K562 (cell line): ENCODE results near the gene TTC39B.

Source experiments
- CREB1 ChIP-seq, 2 experiments: sonication (generic) in 1 of 2; formaldehyde crosslinking in 1 of 2; IDR thresholded peaks; 2 replicates each; pipeline versions ENCODE4 v1.6.1 to v1.8.0; 2012 to 2022; ENCODE audit warnings: inconsistent platforms in 1 of 2, mild to moderate bottlenecking in 1 of 2, missing genetic modification reagents in 1 of 2, moderate library complexity in 1 of 2
- CTBP1 ChIP-seq: fragments of 450-650 bp; IDR thresholded peaks from 2 replicates; pipeline ENCODE4 v1.6.1; 2016; ENCODE audit warnings: borderline replicate concordance
- DPF2 ChIP-seq: fragments of 450-650 bp; IDR thresholded peaks from 2 replicates; pipeline ENCODE4 v1.6.1; 2016
- FIP1L1 ChIP-seq: fragments of 200-400 bp; formaldehyde crosslinking; IDR thresholded peaks from 2 replicates; pipeline ENCODE4 v1.6.1; 2018; ENCODE audit warnings: mild to moderate bottlenecking, low read depth, low read length; ENCODE audit not compliant: poor library complexity, severe bottlenecking
- MCM5 ChIP-seq: fragments of 450-650 bp; IDR thresholded peaks from 2 replicates; pipeline ENCODE4 v1.6.1; 2016; ENCODE audit warnings: low read depth
- POLR2A ChIP-seq: fragments of 450-650 bp; conservative IDR thresholded peaks from 2 replicates; pipeline ENCODE4 v1.6.1; 2016
- RAD21 ChIP-seq, 2 experiments: fragments of 250-450 bp in 1 of 2; fragments of 450-650 bp in 1 of 2; sonication (Bioruptor Pico) in 1 of 2; formaldehyde crosslinking in 1 of 2; IDR thresholded peaks in 1 of 2; conservative IDR thresholded peaks in 1 of 2; 2 replicates each; pipeline versions ENCODE4 v1.4.0 to v1.8.0; 2020 to 2022; ENCODE audit warnings: mild to moderate bottlenecking in 2 of 2, moderate library complexity in 1 of 2
- ZC3H11A ChIP-seq: IDR thresholded peaks from 2 replicates; pipeline ENCODE4 v1.6.1; 2012; ENCODE audit warnings: low read depth, low read length, improper control_type of control experiment
- TF ChIP-seq, protein P1 (sequence below): fragments of 250-450 bp; sonication (Bioruptor Pico); IDR thresholded peaks from 2 replicates; pipeline ENCODE4 v1.4.0; 2020; ENCODE audit warnings: mild to moderate bottlenecking, moderate library complexity
- TF ChIP-seq, protein P2 (sequence below): fragments of 450-650 bp; formaldehyde crosslinking; IDR thresholded peaks from 2 replicates; pipeline ENCODE4 v1.4.0; 2022; ENCODE audit warnings: missing genetic modification characterization
- TF ChIP-seq, protein P3 (sequence below): sonication (generic); formaldehyde crosslinking; IDR thresholded peaks from 2 replicates; pipeline ENCODE4 v1.8.1; 2023; ENCODE audit warnings: mild to moderate bottlenecking, missing genetic modification reagents
- TF ChIP-seq, protein P4 (sequence below), 3 experiments: IDR thresholded peaks in 2 of 3; conservative IDR thresholded peaks in 1 of 3; 2 replicates each; pipeline ENCODE4 v1.5.1; 2011 to 2012; ENCODE audit warnings: low read length in 3 of 3, mild to moderate bottlenecking in 3 of 3, control low read depth in 2 of 3, improper control_type of control experiment in 1 of 3, inconsistent platforms in 1 of 3, low read depth in 1 of 3, mixed read lengths in 1 of 3, moderate library complexity in 1 of 3; ENCODE audit not compliant: insufficient read depth in 2 of 3
- TF ChIP-seq, protein P5 (sequence below), 2 experiments: IDR thresholded peaks; 2 replicates each; pipeline ENCODE4 v1.6.1; 2012; ENCODE audit warnings: improper control_type of control experiment in 2 of 2, low read depth in 2 of 2, low read length in 2 of 2, borderline replicate concordance in 1 of 2

DNA sequence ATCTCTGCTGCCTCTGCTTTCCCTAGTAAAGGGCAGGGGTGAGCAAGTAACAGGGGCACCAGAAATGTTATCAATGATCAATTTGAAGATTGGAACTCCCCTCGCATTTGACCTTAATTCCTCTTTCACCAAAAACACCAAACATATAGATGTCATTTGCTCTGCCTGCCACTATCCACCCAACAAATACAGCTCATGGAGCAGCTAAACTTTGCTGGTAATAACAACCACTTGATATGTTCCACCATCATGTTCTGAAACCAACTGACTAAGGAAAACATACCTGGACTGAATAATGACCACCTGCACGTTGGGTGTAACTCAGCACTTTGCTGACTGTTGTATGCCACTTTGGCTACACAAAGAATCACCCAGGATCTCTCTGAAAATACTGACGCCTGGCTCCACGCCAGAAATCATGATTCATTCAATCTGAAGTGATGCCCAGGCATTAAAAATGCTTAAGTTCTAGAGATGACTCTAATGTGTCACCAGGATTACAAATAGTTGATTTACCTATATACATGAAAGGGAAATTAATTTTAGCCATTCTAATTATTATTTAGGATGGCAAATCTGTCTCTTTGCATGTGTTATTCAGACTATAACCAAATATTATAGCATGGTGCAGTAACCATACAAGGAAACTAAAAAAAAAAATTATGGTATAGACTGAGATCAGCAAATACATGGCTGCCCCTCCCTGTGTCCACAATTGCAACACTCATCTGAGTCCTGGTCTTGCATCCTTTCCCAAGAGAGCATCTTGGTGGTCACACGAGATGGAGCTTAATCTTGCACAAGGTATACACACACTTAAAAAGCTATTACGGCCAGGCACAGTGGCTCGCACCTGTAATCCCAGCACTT, 43.1 kb upstream of the TTC39B start:
- TF ChIP-seq DPF2 (no peak), POLR2A (no peak), FIP1L1 (no peak), MCM5 (no peak), CREB1 (IDR thresholded peaks at IDR 0.05) (no peak), CREB1 (CRISPR knock-in tag; IDR thresholded peaks at IDR 0.05) (no peak), ZC3H11A (no peak), CTBP1 (no peak), RAD21 (CRISPR knock-in tag; conservative IDR thresholded peaks at IDR 0.05 in 1 of 2, IDR thresholded peaks at IDR 0.05 in 1 of 2) (no peak)
- TF ChIP-seq, protein P1, sequence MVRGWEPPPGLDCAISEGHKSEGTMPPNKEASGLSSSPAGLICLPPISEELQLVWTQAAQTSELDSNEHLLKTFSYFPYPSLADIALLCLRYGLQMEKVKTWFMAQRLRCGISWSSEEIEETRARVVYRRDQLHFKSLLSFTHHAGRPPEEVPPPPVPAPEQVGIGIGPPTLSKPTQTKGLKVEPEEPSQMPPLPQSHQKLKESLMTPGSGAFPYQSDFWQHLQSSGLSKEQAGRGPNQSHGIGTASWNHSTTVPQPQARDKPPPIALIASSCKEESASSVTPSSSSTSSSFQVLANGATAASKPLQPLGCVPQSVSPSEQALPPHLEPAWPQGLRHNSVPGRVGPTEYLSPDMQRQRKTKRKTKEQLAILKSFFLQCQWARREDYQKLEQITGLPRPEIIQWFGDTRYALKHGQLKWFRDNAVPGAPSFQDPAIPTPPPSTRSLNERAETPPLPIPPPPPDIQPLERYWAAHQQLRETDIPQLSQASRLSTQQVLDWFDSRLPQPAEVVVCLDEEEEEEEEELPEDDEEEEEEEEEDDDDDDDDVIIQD, result no peak
- TF ChIP-seq, protein P2, sequence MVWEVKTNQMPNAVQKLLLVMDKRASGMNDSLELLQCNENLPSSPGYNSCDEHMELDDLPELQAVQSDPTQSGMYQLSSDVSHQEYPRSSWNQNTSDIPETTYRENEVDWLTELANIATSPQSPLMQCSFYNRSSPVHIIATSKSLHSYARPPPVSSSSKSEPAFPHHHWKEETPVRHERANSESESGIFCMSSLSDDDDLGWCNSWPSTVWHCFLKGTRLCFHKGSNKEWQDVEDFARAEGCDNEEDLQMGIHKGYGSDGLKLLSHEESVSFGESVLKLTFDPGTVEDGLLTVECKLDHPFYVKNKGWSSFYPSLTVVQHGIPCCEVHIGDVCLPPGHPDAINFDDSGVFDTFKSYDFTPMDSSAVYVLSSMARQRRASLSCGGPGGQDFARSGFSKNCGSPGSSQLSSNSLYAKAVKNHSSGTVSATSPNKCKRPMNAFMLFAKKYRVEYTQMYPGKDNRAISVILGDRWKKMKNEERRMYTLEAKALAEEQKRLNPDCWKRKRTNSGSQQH (CRISPR knock-in tag), result no peak
- TF ChIP-seq, protein P3, sequence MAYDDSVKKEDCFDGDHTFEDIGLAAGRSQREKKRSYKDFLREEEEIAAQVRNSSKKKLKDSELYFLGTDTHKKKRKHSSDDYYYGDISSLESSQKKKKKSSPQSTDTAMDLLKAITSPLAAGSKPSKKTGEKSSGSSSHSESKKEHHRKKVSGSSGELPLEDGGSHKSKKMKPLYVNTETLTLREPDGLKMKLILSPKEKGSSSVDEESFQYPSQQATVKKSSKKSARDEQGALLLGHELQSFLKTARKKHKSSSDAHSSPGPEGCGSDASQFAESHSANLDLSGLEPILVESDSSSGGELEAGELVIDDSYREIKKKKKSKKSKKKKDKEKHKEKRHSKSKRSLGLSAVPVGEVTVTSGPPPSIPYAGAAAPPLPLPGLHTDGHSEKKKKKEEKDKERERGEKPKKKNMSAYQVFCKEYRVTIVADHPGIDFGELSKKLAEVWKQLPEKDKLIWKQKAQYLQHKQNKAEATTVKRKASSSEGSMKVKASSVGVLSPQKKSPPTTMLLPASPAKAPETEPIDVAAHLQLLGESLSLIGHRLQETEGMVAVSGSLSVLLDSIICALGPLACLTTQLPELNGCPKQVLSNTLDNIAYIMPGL (CRISPR knock-in tag), result no peak
- TF ChIP-seq, protein P4, sequence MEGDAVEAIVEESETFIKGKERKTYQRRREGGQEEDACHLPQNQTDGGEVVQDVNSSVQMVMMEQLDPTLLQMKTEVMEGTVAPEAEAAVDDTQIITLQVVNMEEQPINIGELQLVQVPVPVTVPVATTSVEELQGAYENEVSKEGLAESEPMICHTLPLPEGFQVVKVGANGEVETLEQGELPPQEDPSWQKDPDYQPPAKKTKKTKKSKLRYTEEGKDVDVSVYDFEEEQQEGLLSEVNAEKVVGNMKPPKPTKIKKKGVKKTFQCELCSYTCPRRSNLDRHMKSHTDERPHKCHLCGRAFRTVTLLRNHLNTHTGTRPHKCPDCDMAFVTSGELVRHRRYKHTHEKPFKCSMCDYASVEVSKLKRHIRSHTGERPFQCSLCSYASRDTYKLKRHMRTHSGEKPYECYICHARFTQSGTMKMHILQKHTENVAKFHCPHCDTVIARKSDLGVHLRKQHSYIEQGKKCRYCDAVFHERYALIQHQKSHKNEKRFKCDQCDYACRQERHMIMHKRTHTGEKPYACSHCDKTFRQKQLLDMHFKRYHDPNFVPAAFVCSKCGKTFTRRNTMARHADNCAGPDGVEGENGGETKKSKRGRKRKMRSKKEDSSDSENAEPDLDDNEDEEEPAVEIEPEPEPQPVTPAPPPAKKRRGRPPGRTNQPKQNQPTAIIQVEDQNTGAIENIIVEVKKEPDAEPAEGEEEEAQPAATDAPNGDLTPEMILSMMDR (IDR thresholded peaks at IDR 0.05 in 2 of 3, conservative IDR thresholded peaks at IDR 0.05 in 1 of 3; ENCODE audit: insufficient read depth in 2 of 3, low read depth in 1 of 3, low read length in 3 of 3), result no peak
- TF ChIP-seq, protein P5, sequence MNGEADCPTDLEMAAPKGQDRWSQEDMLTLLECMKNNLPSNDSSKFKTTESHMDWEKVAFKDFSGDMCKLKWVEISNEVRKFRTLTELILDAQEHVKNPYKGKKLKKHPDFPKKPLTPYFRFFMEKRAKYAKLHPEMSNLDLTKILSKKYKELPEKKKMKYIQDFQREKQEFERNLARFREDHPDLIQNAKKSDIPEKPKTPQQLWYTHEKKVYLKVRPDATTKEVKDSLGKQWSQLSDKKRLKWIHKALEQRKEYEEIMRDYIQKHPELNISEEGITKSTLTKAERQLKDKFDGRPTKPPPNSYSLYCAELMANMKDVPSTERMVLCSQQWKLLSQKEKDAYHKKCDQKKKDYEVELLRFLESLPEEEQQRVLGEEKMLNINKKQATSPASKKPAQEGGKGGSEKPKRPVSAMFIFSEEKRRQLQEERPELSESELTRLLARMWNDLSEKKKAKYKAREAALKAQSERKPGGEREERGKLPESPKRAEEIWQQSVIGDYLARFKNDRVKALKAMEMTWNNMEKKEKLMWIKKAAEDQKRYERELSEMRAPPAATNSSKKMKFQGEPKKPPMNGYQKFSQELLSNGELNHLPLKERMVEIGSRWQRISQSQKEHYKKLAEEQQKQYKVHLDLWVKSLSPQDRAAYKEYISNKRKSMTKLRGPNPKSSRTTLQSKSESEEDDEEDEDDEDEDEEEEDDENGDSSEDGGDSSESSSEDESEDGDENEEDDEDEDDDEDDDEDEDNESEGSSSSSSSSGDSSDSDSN (IDR thresholded peaks at IDR 0.05; ENCODE audit: borderline replicate concordance in 1 of 2, low read depth in 2 of 2, low read length in 2 of 2), result no peak
